DOHH2 (cell line): ENCODE measurements around the gene HASPIN.
A peak's percentile ranks its signal among the peaks of the same experiment; 100 is the strongest.

ENCODE experiments used
- CTCF ChIP-seq: fragments of 200-600 bp; sonication (generic); IDR thresholded peaks from one replicate; pipeline ENCODE4 v1.5.1; 2014; ENCODE audit warnings: antibody characterized with exemption, mild to moderate bottlenecking, low read depth, low read length; ENCODE audit not compliant: poor library complexity, severe bottlenecking
- EZH2phosphoT487 ChIP-seq: fragments of 200-600 bp; sonication (generic); IDR thresholded peaks from 2 replicates; pipeline ENCODE4 v1.6.1; 2017; ENCODE audit warnings: borderline replicate concordance, mild to moderate bottlenecking, antibody characterized with exemption, low read length, moderate library complexity, mixed read lengths

- TF ChIP-seq CTCF (peak; percentile 44), EZH2phosphoT487 (no peak)
Observed at GRCh38 chr17:3692346-3692745, 31.4 kb upstream of the HASPIN start.
